ENCODE data around the gene C19orf81.

- TF ChIP-seq POLR2AphosphoS5 (IDR thresholded peaks at IDR 0.05): no peak
- TF ChIP-seq EP300 (IDR thresholded peaks at IDR 0.05): no peak
Measured at GRCh38 chr19:50678323-50678722, 29.1 kb downstream of the C19orf81 start.

All from gastroesophageal sphincter (tissue), 2 donors.